NCI-H1048 (cell line): ENCODE results near the gene IL17REL.

Experiments used
- DNase-seq: peaks from one replicate; lab custom pipeline; 2025; lab: John Stamatoyannopoulos, UW

The IL17REL gene

GRCh38 chr22:50012211-50013181 lies at the start of gene IL17REL:
TSS of gene IL17REL (minus strand) at chr22:50012765. CDS start at chr22:50012646, 119 bp downstream.
- no peak for DNase-seq

DNA sequence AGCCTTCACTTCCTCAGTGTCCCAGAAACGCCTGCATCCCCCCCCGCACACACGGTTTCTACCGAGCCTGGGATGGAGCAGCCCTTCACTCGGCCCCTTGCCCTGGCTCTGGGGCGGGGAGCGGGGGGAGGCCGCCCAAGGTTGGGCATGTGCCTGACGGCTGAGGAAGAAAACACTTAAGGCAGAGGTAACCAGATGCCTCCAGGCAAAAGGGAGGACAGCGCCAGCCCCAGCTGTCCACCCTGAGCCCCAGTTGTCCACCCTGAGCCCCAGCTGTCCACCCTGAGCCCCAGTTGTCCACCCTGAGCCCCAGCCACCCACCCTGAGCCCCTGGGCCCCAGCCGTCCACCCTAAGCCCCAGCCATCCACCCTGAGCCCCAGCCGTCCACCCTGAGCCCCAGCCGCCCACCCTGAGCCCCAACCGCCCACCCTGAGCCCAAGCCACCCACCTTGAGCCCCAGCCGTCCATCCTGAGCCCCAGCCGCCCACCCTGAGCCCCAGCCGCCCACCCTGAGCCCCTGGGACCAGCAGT lies 49.3 kb upstream of the IL17REL start:
- DNase-seq, result no peak

DNA sequence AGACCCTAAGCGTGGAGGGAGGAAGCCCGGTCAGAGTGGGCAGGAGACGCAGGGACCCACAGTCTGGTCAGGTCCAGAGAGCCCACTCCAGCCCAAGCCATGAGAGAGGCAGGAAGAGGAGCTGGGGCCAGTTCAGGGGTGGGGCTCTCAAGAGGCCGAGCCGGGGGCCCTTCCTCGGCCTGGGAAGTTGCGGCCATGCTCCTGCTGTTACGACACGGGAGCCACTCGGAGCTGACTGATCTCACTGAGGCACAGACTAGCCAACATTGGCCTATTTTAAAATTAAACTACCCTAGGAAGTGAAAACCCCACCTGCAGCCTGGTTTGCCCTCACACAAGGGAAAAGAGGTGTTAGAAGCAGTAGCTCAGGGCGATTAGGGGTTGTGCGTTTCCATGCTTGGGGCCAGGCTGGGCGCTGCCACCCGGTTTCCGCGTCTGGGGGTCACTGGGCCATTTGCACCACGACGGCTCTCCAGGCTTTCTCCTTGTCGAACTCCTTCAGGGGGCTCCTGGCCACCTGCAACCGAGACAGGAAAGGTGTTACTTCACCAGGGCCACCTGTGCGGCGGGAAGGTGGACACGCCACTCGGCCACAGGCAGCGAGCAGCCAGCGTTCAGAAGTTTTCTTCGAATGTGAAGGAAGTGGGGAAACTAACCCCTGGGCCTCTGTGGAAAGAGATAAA lies 48.7 kb upstream of the IL17REL start:
- no peak for DNase-seq

- DNase-seq, result no peak
Measured at GRCh38 chr22:50060441-50061140, 48.0 kb upstream of the IL17REL start.

DNA sequence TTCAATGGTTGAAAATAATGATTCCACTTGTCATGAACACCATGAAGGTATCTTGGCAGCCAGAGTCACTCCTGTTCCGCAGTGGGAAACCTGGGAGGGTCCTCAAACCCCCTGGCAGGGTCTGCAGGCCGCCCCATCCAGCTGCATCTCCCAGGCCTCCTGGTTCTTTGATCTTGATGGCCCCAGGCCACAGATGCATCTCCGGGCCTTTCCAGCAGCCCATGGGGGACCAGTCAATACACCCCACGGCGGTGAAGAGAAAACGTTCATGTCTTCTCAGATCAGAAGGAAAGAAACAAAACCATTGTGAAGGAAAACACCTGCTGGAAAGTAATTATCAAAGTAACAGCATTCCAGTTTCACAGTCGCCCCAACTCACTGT lies 47.3 kb upstream of the IL17REL start:
- no peak for DNase-seq

DNA sequence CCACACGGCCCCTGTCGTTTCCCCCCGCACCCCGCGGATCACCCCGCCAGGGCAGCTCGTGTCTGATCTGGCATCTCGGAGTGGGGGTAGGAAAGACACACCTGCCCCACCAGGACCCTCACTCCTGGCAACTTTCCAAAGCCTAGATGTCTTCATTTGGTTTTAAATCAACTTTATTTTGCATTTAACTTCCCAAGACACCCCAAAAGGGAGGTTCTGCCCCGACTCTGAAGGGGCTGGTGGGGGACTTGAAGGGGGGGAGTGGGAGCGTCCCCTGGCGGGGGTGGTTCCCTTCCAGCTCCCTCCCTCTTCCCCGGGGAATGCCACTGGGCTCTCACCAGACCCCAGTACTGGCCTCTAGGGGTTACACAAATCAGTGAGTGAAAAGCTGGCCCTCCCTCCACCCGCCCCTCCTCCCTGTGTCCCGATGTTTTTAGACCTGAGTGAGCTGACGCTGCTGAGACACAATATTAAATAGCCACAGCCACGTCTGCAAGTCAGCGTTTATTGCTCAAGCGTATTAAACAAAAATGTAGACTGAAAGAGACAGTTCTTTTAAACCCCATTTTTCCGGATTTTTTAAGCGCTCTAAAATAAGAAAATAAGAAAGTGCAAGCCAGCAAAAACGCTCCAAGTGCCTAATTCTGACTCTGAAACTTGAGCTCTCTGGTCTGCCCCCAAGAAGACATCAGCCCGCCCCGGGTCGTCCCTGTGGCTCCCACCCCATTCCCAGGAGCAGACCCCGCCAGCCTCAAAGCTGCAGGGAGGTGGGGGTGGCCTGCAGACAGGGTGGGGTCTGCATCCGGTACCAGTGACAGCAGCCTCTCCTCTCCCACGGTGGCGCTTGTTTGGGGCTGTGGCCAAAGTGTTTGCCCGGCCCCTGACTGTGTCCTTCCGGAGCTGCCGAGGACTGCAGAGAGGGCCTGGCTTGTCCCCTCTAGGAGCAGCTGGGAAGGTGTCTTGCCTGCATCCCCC lies 46.6 kb upstream of the IL17REL start:
- no peak for DNase-seq

DNA sequence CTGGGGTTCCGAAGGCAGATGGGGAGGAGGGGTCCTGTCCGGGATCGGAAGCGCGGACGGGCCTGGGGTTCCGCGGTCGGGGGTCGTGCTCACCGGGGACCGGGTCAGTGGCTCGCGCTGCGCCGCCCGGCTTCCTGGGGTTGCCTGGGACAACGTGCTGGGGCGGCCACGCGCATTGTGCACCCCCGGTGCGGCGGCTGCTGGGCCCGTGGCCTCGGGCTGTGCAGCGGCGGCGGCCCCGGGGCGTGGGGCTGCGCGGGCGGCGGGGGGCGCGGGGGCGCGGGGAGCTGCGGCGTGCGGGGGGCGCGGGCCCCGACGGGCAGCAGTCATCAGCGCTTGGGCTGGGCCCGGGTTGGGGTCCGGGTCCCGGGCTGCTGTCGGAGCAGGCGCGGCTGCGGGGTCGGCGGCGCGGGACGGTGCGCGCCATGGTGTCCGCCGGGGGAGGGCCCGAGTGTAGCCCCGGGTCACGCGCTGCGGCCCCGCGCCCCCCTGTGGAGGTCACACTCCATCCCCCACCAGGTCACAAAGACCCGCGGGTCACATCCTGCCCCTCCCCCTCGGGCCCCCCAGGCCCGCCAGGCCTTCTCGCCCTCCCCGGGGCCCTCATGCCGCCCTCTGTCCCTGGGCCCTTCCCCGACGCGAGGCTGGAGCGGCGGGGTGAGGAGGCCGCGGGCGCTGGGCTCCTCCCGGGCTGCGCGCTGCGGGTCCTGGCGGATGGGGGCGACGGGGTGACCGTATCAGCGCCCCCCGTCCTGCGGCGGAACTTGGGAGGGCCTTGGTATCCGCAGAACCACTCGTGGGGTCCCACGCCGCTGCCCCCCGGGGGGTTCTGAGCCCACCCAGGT lies 45.7 kb upstream of the IL17REL start, which contains the start of gene TTLL8:
TSS of gene TTLL8 (minus strand) at position 238 of the 845 bp plus-strand sequence.
- no peak for DNase-seq

GRCh38 chr22:50057278-50058060 lies 44.9 kb upstream of the IL17REL start:
- no peak for DNase-seq

GRCh38 chr22:50056214-50056972 lies 43.8 kb upstream of the IL17REL start:
- DNase-seq, result no peak

DNA sequence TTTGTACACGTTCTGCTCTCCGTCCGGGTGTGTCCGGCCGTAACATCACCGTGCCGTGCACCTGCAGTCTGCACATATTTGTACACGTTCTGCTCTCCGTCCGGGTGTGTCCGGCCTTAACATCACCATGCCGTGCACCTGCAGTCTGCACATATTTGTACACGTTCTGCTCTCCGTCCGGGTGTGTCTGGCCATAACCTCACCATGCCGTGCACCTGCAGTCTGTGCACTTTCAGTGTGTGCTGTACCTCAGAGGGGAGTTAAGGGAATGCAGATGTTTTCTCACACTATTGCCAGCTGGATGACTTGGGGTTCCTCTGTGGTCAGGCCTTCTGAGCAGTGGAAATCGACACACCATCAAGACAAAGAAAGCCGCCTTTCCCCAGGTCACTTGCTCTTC lies 41.3 kb upstream of the IL17REL start:
- no peak for DNase-seq

GRCh38 chr22:50051930-50052329 lies 39.4 kb upstream of the IL17REL start:
- DNase-seq, result no peak

- no peak for DNase-seq
Measured at GRCh38 chr22:50049299-50050195, 37.0 kb upstream of the IL17REL start.

DNA sequence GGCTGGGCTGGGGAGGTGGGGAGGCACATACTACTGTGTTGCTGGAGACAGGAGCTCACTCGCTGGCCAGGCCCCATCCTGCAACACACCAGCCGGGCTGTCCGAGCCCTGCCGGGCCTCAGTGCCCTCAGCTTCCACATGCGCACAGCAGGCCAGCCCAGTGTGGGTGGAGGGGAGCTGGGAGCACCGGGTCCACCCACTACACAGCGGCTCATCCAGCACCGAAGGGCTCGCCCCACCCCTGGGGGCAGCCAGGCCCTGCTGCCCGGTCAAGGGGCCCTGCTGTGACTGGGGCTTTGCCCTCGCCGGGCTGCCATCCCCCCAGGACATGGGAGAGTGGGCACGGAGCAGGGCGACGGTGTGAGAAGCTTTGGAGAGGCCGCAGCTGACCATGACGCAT lies 36.3 kb upstream of the IL17REL start:
- DNase-seq, result no peak

- DNase-seq, result no peak
Measured at GRCh38 chr22:50048061-50048765, 35.6 kb upstream of the IL17REL start.

DNA sequence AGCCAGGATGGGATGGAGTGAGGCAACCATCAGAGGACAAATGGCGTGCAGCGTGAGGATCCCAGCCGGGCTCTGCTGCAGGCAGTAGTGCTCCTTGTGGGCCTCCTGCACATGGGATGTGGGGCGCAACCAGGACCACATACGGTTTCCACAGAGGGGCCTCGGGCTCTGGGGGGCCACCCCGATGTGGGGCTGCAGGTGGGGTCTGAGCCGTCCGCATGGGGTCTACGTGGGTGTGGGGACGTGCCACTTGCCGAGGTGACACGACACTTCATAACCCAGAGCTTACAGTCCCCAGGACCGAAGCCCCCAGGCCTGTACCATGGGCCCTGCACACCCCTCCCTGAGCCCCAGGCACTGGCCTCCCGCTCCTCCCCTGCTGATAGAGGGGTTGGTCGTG lies 34.8 kb upstream of the IL17REL start:
- no peak for DNase-seq

DNA sequence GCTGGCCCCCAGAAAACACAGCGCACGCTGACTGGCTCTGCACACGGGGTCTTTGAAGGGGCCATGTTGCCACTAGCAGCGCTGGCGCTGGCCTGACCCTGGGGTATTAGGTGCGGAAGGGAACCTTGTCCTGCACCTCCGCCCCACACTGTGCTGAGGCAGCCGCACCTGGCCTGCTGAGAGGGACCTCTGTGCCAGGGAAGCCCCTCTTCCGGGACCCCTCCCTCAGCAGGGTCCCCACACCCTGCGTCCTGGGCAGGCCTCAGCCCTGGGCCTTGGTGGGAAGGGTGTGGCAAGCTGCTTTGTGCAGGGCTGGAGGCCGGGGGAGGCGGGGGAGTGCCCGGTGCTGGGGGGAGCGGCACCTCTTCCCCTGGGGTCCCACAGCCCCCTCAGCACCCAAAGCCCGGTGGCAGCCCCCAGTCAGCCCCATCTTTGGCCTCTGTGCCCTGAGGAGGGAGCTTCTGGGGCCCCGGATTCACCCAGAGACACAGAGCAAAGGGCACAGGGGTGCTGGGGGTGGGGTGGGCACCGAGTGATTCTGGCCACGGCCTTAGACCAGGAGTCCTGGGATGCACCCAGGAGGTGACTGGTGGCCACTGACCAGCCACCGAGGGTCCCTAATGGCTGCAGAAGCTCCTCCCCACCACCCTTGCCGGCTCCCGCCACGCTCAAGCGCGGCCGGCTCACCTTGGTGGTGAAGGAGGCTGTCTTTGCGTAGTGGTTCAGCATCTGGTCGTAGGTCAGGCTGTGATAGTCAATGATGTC lies 34.1 kb upstream of the IL17REL start:
- DNase-seq, result no peak
